ENCODE data around the gene RHBDD1. TPM values are rescaled to one million over a fixed set of nuclear protein-coding genes. Genes with fewer than 3 reads are reported as not detected.

Gene RHBDD1
- total RNA-seq, 1 donor from 2014 or later, result 43.6 TPM

- DNase-seq, result no peak
Measured at GRCh38 chr2:226916669-226917068, 80.8 kb downstream of the RHBDD1 start.

- DNase-seq, result no peak
Measured at GRCh38 chr2:226932443-226932842, 96.6 kb downstream of the RHBDD1 start.

GRCh38 chr2:226934546-226935201 is 98.8 kb downstream of the RHBDD1 start:
- no peak for DNase-seq

GRCh38 chr2:226943862-226944620 is 108.2 kb downstream of the RHBDD1 start:
- DNase-seq, result no peak

- no peak for DNase-seq
Measured at GRCh38 chr2:226953206-226953605, 117.4 kb downstream of the RHBDD1 start.

GRCh38 chr2:226953826-226954225 is 118.0 kb downstream of the RHBDD1 start:
- DNase-seq, result no peak

GRCh38 chr2:226956659-226957058 is 120.8 kb downstream of the RHBDD1 start:
- DNase-seq, result no peak

GRCh38 chr2:226959418-226959817 is 123.6 kb downstream of the RHBDD1 start:
- no peak for DNase-seq

- no peak for DNase-seq
Measured at GRCh38 chr2:226962176-226962773, 126.4 kb downstream of the RHBDD1 start.

GRCh38 chr2:226963528-226963927 is 127.7 kb downstream of the RHBDD1 start:
- DNase-seq, result no peak

GRCh38 chr2:226965376-226965775 is 129.5 kb downstream of the RHBDD1 start:
- DNase-seq, result no peak

- peak; percentile 40 for DNase-seq
Measured at GRCh38 chr2:226969417-226970080, 133.7 kb downstream of the RHBDD1 start.

GRCh38 chr2:226970362-226970761 is 134.5 kb downstream of the RHBDD1 start:
- DNase-seq, result no peak

GRCh38 chr2:226971084-226971483 is 135.2 kb downstream of the RHBDD1 start:
- no peak for DNase-seq

- no peak for DNase-seq
Measured at GRCh38 chr2:226971770-226972169, 135.9 kb downstream of the RHBDD1 start.

- DNase-seq, result no peak
Measured at GRCh38 chr2:226973816-226974215, 138.0 kb downstream of the RHBDD1 start.

GRCh38 chr2:226977775-226978190 is 141.9 kb downstream of the RHBDD1 start:
- DNase-seq, result peak; percentile 58

- no peak for DNase-seq
Measured at GRCh38 chr2:226978300-226978699, 142.4 kb downstream of the RHBDD1 start.

GRCh38 chr2:226979004-226979403 is 143.2 kb downstream of the RHBDD1 start:
- DNase-seq, result no peak

GRCh38 chr2:226981791-226982326 is 146.0 kb downstream of the RHBDD1 start:
- DNase-seq, result no peak

- DNase-seq, result peak; percentile 28
Measured at GRCh38 chr2:226983895-226984749, 148.3 kb downstream of the RHBDD1 start.
